SHP77 treated with DMSO at 0.1 percent for 48 hours (cell line): ENCODE measurements around the gene UAP1.

Source experiments
- DNase-seq: peaks from one replicate; lab custom pipeline; 2025; lab: John Stamatoyannopoulos, UW

Gene UAP1

DNA sequence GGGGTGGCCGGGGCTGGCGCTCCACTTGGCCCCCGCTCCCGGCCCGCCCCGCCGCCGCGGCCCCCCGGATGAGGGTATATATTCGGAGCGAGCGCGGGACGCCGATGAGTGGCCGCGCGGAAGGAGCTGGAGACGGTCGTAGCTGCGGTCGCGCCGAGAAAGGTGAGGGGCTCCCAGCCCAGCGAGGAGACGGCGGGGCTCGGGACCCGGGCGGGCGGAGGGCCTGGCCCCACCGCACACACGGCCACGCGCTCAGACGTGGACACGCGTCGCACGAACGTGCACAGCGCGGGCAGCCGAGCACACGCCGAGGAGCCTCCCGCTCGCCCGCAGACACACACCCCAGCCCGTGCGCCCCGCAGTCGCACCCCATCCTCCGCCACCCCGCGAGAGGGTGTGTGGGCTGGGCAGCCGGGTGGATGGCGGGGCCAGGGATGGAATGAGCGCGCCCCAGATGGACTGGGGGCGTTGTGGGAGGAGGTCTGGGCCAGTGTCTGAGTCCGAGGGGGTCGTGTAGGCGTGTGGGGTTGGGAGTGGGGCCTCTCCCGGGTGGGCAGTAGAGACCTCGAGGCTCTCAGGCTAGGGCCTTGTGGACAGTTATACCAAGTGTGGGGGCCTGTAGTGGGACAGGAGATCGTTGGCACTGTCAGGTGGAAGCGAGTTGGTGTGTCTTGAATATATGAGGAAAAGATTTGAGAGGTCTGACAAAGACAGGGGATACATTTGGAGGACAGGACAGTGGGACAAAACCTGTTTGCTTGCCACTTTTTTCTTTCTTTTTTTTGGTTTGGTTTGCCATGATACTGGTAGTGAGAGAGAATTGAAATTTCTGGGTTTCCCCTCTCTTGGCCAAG is at the start of gene UAP1:
Gene UAP1, plus strand, starts transcription at position 107 of the 854 bp plus-strand sequence. CDS start 4,347 bp downstream, outside the sequence.
- DNase-seq = no peak

DNA sequence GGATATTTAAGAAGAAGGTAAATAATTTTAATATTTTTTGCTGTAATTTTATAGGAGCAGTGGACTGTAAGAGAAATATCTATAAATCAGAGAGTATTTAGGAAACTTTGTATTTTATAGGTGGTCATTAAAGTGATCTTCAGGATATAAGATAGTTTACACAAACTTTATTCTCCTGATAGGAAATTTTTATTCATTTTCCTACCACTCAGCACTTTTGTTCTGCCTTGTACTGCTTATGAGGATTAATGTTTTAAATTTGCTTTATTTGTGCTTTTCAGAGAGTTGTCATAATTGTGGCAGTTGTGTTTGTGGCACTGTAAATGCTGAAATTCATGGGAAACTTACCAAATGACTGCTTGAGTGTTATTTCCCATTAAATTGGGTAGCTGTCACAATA is 34.2 kb upstream of the UAP1 start:
- DNase-seq = no peak

DNA sequence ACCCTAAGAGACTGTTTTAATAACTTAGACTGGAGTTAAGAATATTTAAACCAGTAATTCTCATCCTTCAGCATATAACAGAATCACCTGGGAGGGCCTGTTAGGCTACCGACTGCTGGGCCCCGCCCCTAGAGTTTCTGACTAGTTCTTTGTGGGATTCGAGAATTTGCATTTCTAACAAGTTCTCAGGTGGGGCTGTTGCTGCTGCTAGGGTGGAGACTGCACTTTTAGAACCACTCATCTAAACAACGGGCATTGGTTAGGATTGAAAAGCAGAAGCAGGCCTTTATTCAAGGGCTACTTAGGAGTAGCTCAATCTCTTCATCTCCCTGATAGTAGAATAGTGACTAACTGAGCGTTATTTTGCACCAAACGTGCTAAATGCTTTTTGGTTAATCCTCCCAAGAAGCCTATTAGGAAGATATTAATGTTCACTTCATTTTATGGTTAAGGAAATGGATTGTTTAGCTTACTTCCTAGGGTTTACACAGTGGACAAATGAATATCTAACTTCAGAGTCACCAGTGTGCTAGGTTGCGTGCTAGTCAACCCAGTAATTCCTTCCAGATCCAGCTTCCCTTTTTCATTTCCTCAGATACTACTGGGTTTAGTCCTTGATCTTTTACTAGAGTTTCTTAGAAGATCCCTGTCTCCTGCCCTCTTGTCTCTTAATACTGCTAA is 31.1 kb upstream of the UAP1 start:
- DNase-seq = no peak

DNA sequence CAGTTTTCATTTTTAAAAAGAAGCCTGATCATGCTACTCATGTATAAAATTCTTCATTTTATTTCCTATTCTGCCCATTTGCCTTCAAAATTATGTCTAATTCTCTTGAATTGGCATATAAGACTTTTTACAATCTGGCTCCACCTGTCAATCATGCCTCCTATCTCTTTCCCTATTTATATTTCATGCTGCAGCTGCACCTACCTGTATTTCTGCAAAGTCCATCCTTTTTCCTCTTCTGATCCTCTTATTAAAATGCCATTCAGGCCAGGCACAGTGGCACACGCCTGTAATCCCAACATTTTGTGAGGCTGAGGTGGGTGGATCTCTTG is 30.6 kb upstream of the UAP1 start:
- no peak for DNase-seq

DNA sequence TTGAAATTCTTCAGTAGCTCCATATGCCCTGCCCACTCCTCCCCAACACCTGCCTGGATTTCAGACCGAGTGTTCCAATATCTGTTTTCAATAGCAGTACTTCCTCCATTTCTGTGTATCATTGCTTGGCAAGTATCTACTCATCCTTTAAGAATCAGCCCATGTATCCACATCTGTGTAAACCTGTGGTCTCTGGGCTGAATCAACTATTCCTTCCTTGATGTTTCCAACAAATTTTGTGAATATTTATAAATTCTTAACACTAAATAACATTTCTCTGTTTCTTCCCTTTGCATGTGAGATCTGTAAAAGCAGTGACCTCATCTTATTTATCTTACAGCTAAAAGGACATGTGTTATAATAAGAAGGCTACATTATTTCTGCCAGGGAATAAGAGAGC is 26.0 kb upstream of the UAP1 start:
- DNase-seq = no peak

DNA sequence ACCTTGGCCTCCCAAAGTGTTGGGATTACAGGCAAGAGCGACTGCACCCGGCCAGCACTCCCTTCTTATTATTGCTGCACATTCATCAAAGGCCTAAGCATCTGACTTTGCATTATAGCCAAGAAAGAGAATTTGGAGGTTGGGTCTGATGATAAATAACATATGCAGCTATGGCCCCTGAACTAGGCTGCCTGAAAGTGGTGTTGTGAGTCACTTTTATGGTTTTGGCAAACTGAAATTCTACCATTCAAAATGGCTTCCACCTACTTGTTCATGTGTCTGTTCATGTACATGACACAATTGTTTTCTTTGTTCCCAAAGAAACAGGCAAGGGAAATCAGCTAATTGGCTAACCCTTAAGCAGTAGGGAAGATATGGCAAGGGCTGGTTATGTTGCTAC is 25.0 kb upstream of the UAP1 start:
- no peak for DNase-seq

DNA sequence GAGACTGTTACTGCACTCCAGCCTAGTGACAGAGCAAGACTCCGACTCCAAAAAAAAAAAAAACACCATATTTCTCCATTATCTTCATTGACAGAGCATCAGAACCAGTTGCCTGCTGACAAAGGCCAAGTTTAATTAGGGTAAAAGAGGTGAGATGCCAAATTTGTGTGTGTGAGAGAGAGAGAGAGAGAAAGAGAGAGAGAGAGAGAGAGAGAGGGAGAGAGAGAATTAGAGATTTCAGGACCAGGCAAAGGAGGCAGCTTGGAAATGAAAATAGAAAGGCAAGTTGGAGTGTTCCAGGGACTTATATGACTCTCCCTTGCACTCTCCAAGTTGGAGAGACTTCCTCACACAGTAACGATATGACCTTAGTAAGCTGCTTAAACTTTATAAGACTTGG is 24.3 kb upstream of the UAP1 start:
- DNase-seq = no peak

DNA sequence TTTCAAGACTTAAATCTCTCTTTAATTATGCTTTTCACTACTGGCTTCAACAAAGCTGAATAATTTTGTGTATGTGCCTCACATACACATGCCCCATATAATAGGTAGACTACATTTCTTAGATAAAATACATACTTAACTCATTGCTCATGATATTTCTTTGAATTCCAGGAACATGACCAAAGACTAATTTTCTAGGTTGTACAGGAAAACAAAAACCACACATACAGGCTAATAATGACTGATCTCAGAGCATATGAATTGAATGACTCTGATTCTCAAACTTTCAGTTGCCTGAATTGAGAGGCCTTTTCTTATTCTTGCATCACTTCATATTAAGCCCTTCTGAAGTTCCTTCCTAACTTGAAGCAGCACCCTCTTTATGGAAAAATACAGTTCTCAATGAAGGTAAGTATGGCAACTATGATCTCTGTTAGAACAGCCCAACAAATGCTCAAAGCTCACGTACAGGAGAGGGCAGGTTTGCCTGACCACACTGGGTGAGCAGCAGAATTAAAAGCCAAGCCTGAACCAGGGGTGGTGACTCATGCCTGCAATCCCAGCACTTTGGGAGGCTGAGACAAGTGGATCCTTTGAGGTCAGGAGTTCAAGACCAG is 22.6 kb upstream of the UAP1 start:
- no peak for DNase-seq

DNA sequence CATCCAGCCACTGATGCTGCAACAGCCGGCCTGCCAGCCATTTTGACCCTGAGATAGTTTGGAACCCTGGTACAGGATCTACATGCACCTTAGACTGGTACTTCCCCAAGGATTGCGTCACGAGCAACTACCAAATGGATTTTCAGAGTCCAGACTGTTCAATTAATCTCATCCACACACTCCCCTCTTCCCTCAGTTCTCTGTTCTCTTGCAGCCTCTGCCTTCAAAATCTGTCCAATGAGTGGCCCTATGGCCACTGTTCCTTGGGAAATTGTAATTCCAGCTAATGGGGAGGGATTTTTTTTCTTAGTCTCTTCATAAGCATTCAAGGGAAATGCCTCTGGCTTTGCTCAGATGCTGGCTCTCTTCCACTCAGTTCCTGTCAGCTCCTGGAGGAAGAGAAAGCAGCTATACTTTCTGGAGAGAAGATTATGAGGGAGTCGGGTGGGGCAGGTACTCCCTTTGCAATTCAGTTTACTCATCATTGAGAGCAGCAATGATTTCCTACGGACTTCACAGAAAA is 19.8 kb upstream of the UAP1 start:
- DNase-seq = no peak

DNA sequence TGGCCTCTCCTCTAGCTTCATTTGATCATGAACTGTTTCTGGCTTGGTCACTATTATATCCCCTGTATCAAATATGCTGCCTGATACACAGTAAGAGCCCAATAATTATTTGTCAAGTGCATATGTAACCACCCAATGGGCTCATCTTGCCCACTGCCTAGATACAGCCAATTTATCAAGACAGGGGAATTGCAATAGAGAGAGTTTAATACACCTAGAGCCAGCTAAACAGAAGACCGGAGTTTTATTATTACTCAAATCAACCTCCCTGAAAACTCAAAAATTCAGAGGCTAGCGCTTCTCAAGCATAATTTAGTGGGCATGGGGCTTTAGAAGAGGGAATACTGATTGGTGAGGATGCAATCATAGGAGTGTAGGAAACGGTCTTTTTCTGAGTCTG is 18.3 kb upstream of the UAP1 start:
- no peak for DNase-seq

DNA sequence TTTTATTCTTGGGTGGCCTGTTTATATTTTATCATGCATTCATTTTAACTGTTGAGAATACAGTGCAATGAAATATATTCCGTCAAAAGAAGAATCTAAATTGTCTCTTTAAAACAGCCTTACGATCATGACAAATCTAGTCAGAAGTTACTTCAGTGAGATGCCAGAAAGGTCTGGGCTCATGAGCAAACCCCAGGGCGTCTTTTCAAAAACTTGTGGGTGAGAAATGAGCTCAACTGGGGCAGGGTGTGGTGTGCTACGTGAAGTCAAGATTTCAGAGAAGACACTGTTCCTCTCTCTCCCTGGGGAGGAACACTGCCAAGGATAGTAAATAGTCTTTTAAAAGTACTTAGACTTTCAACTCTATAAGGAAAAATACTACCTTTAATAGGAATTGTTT is 13.4 kb upstream of the UAP1 start:
- DNase-seq = no peak

DNA sequence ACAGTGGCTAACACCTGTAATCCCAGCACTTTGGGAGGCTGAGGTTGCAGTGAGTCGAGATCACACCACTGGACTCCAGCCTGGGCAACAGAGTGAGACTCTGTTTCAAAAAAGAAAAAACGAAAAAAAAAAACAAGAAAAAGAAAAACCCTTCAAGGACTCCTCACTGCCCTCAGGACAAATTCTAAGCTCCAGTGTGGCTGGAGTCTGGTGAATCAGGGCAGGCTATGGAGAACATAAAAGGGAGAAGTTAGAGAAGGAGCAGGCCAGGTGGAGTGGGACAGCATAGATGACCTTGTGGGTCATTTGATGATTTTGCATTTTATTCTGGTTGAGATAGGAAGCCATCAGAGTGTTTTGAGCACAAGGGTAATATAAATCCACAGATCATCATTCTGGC is 12.5 kb upstream of the UAP1 start:
- no peak for DNase-seq

DNA sequence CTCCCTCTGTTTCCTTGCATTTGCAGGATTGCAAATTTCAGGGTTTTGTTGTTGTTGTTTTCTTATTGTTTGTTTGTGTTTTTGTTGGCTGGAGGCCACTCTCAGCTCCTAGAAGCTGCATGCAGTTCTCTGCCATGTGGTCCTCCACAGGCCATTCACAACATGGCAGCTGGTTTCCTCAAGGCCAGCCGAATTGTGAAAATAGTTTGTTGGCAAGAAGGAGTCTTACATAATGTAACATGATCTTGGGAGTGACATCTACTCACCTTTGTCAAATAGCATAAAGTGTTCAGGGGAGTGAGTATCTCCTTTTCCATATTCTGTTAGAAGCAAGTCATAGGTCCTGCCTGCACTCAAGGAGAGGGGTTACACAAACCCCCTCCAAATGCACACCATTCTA is 10.6 kb upstream of the UAP1 start:
- no peak for DNase-seq

DNA sequence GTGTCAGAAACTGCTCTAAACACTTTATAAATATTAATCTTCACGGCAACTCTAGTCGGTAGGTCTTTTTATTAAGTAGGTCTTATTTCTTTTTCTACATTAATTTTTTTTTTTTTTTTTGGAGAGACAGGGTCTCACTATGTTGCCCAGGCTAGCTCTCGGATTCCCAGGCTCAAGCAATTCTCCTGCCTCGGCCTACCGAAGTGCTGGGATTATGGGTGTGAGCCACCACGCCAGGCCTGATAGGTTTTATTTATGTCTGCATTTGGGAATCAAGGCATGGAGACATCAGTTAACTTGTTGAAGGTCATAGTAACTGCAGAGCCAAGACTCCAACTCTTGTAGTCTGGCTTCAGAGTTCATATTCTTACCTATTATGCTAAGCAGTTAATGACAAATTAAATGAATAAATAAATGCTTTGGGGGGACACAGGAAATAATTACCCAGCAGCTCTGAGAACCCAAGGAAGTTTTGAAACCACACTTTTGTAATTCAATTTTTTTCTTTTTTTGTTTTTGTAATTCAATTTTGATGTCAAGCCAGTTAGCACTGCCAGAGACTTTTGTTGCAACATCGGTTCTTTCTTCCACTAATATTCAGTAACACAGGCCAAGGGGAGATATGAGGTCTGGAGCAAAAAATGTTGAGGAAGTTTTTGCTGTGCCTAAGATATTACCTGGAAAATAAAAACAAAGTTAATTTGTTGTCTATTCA is 9.4 kb upstream of the UAP1 start:
- no peak for DNase-seq

DNA sequence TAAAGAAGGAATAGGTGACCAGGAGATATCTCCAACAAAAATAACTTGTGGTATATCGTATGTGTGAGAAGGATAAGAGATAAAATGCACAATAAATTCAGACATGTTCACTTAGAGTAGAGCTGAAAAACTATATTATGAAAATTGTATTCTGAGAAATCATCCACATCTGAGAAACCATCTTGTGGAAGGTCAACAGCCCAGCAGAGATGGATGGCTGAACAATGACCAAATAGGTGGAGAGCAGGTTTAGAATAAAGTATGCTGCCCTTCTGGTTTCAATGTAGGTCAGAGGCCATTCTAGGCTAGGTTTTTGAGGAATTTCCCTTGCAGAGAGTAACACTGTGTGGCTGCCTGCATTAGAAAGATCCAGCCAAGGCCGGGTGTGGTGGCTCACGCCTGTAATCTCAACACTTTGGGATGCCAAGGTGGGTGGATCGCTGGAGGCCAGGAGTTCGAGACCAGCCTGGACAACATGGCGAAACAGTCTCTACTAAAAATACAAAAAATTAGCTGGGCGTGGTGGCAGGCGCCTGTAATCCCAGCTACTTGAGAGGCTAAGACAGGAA is 8.8 kb upstream of the UAP1 start:
- no peak for DNase-seq

DNA sequence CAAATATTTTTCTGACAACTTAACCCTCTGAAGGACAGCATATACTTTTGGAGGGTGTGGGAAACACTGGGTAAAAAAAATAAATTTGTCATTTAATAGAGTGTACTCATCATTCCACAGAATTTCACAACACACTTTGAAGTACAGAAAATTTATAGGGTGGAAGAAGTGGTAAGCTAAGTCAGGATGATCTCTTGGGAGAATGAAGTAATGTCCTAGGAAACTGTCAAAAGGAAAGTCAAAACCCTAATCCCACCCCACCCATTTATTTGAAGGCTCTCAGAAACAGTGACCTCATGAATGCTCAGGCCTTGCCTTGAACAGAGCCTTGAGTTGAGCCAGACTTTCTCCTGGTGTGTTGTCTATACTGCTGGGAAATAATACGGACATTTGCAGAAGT is 7.3 kb upstream of the UAP1 start:
- DNase-seq = no peak

DNA sequence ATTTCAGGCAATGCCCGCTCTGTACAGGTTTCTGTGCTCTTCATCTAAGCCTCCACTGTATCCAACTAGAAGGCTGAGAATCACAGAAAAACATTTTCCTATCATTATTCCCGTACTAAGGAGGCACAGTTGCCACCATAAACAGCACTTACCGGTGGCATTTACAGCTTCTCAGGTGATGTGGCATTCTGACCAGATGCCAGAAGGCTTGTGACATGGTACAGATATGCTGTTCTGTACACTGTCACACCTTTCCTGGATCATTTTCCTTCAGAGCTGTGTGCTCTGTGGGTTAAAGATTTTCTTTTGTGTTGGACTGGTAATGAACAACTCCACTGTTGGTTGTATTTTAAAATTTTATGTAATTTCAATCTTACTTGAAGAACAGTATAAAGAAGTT is 4.0 kb upstream of the UAP1 start:
- DNase-seq = no peak

DNA sequence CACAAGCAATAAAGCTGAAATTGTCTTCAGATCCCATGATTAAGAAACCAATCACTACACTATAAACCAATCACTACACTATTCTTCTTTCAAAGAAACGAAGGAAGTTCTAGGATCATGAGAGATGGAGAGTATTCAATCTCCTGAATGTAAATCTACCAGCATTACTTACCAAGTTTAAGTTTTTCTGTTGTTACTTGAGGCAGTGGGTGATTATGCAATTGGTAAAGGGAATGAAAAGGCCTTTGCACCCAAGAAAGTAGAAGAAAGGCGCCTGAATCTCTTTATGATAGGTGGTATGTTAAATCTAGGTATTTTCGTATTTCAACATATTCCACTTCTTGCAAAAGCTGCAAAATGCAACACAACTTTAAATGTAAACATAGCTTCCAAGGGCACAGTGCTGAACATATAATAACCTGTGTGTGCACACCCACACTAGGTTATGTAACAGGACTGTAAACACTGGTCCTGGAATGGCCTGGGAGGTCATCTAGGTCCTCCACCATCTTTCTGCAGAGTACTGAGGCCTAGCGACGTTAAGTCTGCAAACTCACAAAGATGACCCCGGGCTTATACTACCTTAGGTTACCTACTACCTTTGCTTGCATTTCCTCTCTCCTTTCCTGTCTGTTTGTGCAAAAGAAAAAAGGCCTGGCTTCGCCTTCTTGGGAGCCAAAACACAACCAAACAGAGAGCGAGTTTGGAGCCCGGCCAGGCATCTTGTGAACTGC is 1.1 kb upstream of the UAP1 start:
- DNase-seq = no peak

DNA sequence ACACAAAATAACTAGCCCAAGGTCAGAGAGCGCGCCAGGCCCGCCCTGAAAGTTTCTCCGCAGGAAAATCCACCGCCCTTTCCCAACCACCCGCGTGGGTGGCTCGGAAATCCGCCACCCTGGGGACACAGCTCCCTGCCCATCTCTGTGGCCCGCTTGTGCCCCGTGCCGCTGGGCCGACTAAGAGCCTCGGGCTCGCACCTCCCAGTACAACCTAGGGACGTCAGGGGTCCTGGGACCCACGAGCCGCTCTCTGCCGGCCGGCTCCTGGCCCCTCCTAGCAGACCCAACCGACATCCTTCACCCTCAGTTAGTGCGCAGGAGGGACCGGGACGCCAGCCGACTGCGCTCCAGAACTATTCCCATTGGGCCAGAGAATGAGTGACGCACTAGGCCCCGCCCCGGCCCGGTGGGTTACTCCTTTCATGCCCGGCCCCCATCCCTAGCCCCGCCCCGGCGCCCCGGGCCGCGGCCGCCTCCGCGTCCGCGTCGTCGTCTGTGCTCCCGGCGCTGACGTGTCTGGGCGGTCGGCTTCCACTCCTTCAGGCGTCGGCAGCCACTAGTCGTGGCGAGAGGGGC is 396 bp upstream of the UAP1 start:
- peak; percentile 96 for DNase-seq

DNA sequence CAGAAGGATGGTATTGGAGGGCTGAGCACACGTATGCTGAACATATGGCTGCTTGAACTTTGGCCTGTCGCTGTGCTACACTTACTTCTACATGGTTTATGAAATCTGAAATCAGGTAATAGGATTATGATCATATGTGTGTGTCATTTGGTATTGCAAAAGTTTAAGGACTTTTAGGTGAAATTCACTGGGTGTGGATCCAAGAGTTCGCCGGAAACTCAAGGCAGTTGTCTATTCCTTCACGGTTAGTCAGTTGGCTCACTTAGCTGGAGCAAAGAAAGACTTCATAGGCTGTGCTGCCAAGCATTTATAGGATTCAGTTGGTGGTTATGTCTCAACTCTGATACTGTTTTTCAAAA is 927 bp downstream of the UAP1 start:
- no peak for DNase-seq

DNA sequence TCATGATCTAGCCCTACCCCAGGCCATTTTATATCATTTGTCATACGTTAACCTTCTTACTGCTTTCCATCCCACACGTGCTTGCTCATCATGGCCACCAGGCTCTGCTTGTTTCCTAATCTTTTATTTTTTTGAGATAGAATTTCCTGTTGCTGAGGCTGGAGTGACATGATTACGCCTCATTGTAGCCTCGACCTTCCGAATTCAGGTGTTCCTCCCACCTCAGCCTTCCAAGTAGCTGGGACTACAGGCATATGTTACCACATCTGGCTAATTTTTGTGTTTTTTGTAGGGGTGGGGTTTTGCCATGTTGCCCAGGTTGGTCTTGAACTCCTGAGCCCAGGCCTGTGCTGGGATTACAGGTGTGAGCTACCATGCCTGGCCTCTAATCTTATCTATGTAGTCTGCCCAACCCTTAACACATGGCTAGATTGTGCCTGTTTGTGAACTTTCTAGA is 3.3 kb downstream of the UAP1 start:
- no peak for DNase-seq
